Renal cortex interstitium (tissue), 11 donors: Measurements from ENCODE around the gene TTF1. TPM values are rescaled to one million over a fixed set of nuclear protein-coding genes. Genes with fewer than 3 reads are reported as not detected.
A peak's percentile ranks its signal among the peaks of the same experiment; 100 is the strongest.
"Not testable (repeated sequence)": the region's sequence is repeated elsewhere in the genome, so short reads cannot be mapped to it uniquely, and the experiment has no call there.

ENCODE experiments used
- DNase-seq, 11 donors: peaks; one replicate each; pipeline ENCODE4 v3.0.0-alpha.2; 2013; ENCODE audit warnings: low read depth in 9 of 11, low spot score in 4 of 11; ENCODE audit errors: extremely low read depth in 1 of 11
- polyA plus RNA-seq, 3 donors: library from polyadenylated mRNA; unstranded; fragments of 120-200 nt; gene quantifications; one replicate each; pipeline ENCODE4 v1.2.1, GENCODE V29; 2013; ENCODE audit not compliant: insufficient read length in 3 of 3

The TTF1 gene
- polyA plus RNA-seq, 3 donors, result 19.1 to 21.6 (median 20.1) TPM

DNA sequence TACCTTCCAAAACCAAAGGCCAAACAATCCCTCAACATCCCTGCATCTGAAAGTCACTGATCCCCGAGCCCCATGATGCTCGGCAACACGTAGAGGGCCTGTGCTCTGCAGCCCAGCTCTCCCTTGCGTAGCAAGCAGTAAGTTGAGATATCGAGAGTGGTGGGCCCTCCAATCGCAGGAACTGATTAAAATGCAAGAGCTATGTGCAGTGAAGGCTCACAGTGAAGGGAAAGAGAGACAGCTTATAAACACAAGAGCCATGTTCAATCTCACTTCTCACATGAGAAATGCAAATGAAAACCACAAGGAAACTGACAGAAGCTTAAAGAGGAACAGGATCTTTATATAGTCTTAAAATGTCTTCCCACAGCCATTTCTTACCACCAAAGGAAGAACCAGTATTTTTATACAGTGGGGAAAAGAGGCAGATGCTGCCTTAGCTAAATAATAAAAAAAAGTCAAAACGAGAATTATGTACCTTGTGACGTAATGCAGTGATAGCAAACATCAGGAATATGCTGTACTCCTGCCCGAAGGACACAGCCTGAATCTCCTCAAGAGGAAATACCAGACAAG, 24.6 kb downstream of the TTF1 start:
- DNase-seq, result no peak

DNA sequence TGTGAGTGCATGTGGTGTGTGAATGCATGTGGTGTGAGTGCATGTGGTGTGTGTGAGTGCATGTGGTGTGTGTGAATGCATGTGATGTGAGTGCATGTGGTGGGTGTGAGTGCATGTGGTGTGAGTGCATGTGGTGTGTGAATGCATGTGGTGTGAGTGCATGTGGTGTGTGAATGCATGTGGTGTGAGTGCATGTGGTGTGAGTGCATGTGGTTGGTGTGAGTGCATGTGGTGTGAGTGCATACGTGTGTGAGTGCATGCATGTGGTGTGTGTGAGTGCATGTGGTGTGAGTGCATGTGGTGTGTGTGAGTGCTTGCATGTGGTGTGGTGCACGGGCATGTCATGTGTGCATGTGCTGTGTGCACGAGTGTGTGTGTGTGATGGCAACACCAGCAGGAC, 28.2 kb downstream of the TTF1 start:
- DNase-seq, result not testable (repeated sequence)

DNA sequence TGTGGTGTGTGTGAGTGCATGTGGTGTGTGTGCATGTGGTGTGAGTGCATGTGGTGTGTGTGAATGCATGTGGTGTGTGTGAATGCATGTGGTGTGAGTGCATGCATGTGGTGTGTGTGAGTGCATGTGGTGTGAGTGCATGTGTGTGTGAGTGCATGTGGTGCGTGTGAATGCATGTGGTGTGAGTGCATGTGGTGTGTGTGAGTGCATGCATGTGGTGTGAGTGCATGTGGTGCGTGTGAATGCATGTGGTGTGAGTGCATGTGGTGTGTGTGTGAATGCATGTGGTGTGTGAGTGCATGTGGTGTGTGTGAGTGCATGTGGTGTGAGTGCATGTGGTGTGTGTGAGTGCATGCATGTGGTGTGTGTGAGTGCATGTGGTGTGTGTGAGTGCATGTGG, 28.9 kb downstream of the TTF1 start:
- not testable (repeated sequence) for DNase-seq

DNA sequence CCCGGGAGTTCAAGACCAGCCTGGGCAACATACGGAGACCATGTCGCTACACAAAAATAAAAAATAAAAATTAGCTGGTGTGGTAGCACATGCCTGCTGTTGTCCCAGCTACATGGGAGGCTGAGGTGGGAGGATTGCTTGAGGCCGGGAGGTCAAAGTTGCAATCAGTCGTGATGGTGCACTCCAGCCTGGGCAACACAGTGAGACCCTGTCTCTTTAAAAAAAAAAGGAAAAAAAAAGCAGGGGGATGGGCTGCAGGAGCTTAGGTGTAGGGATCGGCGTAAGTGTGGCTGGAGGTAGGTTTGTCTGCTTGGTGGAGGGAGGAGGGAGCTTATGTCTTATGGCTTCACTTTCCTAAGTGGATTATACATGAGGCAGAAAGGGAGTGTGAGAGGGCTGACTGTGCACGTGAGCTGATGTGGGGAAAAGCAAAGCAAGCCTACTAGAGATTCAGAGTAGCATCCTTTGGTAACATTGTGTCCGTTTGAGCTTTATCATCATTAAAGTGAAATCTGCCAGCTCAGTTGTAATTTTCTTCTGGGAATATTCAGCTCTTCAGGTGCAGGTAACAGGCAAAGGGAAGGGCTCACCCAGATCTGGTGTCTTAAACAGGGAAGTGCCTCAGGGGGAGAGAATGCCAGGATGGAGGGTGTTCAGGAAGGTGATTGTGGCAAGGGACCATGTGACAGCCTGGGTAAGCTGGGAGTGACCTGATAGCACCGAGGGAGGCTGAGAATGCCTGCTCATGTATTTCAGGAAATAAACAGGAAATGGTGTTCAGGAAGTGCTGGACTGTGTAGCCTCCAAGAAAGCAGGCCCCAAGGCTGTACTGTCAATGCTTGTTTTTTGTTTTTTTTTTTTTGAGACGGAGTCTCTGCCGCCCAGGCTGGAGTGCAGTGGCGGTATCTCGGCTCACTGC, 34.2 kb downstream of the TTF1 start:
- DNase-seq, result peak in 2 of 11 donors; percentile 30 to 33

DNA sequence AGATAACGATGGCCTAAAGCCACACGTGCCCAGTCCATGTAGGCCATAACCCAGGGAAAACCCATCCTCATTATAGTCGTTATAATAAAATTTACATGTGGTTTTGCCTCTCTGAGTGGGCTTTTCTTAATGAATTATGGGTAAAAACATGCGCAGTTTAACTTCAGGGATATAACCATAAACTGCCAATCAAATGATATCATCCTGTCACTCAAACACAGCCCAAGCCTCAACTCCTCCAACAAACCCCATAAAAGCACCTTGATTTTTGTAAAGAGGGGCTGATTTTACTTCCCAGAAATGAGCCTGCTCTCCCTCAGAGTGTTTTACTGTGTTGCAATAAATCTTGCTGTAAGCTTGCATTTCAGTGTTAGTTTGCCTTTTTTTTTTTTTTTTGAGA, 36.0 kb downstream of the TTF1 start:
- DNase-seq, result no peak

DNA sequence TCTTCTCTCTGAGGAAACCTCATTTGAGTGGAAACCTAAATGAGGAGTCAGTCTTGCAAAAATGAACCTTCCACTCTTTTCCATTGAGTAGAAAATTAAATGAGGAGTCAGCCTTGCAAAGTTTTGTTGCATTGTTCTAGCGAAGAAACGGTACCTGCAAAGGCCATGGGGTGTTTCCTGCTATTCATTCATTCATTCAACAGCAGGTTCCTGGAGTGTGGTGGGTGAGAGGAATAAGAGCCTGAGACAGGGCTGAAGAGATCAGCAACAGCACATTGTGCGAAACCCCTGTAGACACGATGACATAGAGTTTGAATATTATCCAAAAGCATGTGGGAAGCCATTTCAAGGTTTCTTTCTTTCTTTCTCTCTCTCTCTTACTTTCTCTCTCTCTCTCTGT, 37.2 kb downstream of the TTF1 start:
- DNase-seq, result no peak

DNA sequence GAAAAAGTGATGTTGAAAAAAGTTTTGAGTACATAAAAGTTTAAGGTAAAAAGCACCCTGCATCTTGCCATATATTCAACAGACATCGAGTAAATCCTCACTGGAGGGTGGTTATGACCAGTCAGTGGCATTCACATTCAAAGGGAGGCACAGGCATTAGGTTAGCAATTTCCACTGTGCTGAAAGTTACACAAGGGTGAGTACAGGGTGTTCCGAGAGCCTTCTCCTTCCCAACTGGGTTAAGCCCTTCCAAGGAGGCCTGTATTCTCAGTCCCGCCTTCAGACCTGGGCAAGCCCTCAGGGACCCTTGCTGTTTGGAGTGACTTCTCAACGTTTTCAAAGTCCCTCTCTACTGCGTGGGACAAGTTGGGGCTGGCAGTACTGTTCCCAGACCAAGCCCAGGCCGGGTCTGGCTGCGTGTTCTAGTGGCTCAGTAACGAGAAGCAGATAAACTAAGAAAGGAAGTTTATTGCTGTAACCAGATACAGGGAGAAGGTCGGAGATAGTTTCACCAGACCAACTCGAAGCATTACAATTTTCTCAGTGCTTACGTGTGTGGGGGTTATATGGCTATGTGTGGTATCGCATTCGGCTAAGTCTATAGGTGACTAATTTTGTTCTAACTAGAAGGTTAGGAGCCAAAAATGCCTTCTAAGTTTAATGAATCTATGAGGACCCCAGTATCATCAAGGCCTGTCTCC, 38.9 kb downstream of the TTF1 start:
- DNase-seq, result no peak

DNA sequence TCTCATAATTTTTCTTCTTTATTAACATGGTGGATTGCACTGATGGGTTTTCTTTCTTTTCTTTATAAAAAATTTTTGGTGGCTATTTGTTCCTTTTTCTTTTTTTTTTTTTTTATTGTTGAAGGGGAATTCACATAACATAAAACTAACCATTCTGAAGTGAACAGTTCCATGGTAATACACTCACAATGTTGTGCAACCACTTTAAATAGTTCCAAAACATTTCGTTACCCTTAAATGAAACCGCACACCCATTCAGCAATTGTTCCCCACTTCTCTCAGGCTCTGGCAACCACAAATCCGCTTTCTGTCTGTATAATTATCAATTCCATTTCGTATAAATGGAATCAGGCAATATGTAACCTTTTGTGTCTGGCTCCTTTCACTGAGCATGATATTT, 40.2 kb downstream of the TTF1 start:
- DNase-seq, result no peak

DNA sequence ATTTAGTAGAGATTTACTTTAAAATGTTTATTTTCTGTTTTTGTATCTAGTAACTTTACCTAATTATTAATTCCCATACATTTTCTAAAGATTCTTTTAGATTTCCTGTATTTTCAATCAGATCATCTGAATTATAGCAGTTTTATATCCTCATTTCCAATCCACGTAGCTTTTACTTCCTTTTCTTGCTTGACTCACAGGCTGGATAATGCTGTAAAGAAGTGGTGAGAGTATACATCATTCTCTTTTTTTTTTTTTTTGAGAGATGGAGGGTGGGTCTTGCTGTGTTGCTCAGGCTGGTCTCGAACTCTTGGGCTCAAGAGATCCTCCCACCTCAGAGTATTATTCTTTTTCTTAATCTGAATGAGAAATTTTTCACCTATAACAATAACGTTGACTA, 40.7 kb downstream of the TTF1 start:
- no peak for DNase-seq

DNA sequence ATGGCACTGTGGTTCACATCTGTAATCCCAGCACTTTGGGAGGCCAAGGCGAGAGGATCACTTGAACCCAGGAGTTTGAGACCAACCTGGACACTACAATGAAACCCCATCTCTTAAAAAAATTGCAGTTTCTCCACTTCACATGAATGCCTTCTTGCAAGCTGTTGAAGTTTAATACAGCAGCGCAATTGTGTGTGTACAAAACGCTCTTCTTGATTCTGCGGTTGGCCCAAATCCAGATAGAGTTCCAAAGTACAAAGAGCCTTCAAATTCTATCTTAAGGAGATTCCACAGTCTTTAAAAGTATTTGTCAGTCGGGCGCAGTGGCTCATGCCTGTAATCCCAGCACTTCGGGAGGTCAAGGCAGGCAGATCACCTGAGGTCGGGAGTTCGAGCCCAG, 42.6 kb downstream of the TTF1 start:
- no peak for DNase-seq

DNA sequence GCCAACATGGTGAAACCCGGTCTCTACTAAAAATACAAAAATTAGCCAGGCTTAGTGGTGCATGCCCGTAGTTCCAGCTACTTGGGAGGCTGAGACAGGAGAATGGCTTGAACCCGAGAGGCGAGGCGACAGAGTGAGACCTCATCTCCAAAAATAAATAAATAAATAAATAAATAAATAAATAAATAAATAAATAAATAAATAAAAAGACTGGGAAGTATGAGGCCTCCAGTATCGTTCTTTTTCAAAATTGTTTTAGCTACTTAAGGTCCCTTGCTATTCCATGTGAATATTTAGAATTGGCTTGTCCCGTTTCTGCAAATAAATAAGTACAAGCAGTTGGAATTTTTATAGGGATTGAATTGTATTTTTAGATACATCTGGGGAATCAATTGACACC, 48.9 kb downstream of the TTF1 start:
- no peak for DNase-seq

DNA sequence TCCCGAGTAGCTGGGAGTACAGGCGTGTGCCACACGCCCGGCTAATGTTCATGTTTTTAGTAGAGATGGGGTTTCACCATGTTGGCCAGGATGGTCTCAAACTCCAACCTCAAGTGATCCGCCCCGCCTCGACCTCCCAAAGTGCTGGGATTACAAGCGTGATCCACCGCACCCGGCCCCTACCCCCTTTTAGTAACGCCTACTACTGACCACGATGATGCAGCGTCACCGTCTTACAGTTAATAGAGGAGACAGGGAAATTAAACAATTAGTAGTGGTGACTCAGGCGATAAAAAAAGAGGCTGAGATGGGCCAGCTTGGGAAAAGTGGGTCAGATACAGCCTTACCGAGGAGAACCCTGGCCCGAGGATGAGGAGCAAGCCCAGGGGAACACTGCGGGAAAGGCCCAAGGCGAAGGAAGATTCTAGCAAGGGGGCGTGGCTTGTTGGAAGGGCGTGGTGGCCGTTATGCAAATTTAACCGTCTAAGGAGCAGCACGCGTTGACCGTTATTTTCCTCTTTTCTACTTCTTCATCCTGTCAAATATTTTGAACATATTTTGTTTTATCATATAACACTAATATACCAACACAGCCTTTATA, 50.2 kb downstream of the TTF1 start:
- DNase-seq, result no peak

DNA sequence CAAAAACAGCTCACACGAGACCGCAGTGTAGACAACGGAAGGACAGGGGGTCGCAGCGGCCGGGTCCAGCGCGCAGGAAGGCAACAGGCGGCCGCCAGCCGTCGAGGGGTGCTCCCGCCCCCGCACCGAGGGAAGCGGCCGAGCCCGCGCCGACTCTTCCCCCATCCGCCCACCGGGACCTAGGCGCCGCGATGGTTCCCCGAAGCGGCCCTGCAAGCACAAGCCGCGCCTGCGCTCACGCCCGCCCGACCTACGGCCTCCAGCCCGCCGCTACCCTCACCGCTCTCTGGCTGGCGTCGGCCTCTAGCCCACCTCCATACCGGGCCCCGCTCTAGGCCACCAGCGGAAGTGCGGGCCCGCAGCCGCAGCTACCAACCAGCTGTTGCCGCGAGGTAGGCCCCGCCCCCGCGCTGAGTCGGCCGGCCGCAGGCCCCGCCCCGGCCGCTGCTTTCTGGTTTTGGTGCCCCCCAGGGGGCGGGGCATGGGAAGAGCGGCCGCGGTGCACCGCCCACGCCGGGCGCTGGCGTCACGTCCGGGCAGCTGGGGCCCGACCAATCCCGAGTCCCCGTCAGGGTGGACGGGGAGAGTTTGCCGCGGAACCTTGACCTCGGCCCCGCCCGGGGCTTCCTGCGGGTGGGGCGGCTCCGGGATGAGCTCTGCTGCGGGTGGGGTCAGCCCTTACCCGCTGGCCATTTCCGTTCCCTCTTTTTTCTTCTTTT, 51.8 kb downstream of the TTF1 start, which contains the start of gene SETX:
Gene SETX (minus strand): TSS at position 350 of the 719 bp plus-strand sequence. CDS start 5,558 bp downstream, outside the sequence.
- DNase-seq, result peak; percentile 87 to 98 (median 95)

DNA sequence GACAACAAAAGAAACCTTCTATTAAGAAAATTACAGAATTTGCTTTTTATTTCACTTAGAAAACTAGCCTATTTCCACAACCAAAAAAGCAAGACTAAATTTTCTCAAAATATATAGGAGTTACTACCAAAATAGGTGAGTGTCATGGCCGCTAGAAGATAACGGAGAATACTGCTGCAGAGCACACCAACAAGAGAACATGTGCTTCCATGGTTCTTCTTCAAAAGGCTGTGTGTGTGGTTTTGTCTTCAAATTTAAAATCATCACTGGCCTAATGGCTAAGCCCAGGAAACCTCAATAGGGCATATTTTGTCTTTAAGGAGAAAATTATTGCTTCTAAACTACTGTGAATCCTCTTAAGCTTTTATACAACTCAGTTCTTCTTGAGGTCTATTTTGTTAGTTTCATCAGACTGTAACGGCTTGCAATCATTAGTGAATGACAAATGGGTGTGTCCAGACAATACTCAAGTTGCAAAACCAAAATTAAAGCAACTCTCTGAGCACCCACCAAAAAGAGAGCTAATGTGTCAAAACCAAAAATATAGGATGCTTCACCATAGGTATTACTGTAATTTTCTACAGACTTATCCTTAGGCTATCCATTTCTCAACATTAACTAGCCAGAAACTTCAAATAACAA, 55.1 kb downstream of the TTF1 start:
- no peak for DNase-seq

DNA sequence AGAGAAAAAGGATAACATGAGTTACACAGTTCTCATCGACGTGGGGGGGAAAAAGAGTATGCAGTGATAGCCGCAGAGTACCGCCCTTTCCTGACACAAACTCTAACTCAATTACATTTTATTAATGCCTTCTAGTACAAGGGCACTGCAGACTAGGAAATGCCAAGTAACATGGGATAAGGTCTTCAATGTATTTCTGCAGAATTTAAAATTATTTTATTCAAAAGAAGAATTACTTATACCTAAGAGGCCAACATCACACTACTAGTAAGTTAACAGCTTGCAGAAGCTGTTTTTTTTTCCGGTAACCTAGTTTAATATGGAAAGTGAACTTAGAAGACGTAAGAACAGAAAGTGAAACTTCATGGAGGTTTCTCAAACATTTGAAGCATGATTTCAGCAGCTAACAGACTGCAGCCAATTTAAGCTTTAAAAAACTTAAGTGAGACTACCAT, 55.8 kb downstream of the TTF1 start:
- no peak for DNase-seq

DNA sequence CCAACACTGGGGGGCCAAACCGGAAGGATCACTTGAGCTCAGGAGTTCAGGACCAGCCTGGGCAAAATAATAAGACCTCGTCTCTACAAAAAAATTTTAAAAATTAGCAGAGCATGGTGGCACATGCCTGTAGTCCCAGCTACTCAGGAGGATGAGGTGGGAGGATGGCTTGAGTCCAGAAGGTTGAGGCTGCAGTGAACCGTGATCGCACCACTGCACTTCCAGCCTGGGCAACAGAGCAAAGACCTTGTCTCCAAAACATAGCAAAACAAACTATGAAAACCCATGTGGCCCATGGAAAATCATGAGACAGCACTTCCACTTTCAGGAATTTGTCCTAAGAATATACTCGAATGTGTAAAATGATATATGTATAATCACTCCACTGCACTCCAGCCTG, 58.0 kb downstream of the TTF1 start:
- DNase-seq, result no peak

DNA sequence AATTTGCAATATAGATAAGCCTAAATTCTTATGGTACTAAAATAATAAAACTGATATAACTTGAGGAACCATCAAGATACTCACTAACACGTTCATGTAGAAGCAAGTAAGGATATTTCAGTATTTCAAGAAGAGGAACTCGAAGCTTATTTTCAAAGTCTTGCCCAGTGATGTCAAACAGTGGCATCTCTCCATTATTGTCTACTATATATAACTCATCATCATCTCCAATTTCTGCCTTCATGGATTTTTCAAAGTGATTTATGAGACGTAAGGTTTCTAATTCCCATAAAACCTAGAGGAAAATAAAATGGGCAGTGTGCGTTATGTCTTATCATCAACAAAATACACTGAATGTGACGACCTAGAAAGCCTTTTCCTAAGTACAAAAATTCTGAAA, 60.5 kb downstream of the TTF1 start:
- DNase-seq, result no peak

DNA sequence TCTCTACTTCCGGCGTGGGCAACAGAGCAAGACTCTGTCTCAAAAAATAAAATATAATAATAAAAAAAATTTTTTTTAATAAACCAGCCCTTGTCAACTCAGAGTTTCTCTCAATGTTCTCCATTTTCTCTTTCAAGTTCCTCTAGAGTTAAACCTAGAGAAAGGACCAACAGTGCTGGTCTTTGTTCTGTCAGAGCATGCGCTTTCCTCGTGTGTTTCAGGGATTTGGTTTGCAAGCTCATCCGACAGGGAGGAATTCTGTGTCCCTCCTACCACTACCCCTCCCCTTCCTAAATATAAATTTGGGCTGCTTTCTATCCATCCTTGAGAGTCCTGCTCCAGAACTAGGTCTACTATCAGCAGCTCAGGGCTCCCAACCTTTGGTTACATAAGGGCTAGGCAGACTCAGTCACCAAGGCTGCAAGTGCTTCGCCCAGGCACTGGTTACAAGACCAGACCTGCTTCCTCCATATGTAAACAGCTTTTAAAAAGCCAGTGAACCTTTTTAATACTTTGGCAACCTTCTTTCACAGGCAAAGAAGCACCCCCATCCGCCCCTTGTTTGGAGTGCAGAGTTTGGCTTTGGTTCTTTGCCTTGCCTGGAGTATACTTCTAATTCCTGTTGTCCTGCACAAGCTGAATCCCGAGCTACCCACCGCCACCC, 65.3 kb downstream of the TTF1 start:
- DNase-seq, result no peak
